Activated T-helper 9 cell treated with anti-CD3 and anti-CD28 coated beads, Interleukin-2, amount 50 U/mL, for 16 hours (primary cell): ENCODE data around the gene SUMF1.

Experiments used
- DNase-seq: peaks from one replicate; pipeline ENCODE4 v3.0.0-alpha.2; 2020; ENCODE audit warnings: low read depth

The SUMF1 gene

DNA sequence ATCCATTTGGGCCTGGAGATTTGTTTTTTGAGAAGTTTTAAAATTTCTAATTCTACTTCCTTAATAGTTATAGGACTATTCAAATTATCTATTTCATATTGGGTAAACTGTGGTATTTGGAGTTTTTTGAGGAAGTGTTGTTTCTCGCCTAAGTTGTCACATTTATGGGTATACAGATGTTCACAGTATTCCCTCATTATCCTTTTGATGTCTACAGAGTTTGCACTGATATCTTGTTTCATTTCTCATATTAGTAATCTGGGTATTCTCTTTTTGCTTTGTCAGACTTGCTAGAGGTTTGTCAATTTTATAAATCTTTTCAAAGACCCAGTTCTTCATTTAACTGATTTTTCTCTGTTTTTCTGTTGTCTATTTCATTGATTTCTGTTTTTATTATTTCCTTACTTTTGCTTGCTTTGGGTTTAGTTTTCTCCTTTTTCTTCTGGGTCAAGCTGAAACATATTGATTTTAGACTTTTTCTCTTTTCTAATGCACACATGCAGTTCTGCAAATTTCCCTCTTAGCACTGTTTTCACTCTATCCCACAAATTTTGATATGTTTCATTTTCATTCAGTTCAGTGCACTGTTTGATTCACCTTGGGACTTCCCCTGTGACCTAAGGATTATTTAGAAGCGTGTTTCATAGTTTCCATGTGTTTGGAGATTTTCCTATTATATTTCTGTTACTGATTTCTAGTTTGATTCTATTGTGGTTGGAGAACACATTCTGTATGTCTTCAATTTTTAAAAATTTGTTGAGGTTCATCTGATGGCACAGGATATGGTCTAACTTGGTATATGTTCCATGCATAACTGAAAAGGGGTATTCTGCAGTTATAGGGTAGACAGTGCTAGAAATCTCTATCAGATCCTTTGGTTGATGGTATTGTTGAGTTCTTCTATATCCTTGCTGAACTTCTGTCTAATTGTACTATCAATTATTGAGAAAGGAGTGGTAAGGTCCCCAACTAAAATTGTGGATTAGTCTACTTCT, 79.6 kb downstream of the SUMF1 start:
- no peak for DNase-seq

DNA sequence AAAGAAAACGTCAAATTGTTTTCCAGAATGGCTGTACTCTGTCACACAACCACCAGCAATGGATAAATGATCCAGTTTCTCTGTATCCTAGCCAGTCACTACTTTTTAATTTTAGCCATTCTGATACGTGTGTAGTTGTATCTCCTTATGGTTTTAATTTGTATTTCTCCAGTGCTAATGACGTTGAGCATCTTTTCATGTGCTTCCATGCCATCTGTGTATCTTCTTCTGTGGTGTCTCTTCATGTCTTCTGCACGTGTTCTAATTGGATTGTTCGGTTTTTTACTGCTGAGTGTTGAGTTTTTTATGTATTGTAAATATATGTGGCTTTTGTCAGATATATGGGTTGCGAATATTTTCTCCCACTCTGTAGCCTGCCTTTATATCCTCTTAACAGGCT, 81.9 kb downstream of the SUMF1 start:
- no peak for DNase-seq

DNA sequence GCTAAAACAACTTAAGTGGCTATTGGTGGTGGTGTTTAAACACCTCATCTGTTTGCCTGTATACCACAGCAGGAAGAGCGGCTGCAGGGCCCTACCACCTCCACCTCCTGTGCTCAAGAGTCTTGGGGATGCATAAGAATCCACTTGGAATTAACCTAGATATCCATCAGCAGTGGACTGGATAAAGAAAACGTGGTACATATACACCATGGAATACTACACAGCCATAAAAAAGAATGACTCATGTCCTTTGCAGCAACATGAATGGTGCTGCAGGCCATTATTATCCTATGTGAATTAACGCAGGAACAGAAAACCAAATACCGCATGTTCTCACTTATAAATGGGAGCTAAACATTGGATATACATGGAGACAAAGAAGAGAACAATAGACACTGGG, 87.1 kb downstream of the SUMF1 start:
- no peak for DNase-seq

DNA sequence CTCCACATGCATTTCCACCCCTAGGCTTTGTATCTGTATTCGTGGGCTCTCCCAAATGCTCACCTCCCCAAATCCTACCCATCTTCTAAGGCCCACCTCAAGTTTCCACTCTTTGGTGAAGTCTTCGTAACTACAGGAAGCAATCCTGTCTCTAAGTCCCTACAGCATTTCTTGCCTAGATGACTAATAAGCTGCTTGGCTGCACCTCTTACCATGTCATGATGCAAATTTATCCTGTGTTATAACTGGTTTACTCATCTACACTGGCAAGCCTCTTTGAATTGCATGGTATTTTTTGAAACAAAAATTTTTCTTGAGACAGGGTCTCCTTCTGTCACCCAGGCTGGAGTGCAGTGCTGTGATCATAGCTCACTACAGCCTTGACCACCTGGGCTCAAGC, 90.6 kb downstream of the SUMF1 start:
- no peak for DNase-seq

DNA sequence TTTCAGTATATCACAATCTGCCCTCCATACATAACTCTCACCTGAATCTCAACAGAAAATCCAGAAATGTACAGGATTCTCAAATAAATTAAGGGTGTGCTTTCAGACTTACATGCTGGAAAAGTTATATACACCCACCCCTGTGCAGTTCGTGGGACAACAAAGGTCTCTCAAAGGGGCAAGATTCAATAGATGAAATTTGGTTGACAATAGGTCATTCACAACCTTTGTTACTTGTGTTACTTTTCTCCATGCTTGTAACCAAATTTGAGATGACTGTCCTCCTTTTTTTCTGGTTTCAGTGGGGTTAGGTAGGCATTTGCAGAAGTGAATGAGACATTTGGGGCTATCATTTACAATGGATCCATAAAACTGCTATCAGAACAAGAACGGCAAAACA, 91.2 kb downstream of the SUMF1 start:
- no peak for DNase-seq

DNA sequence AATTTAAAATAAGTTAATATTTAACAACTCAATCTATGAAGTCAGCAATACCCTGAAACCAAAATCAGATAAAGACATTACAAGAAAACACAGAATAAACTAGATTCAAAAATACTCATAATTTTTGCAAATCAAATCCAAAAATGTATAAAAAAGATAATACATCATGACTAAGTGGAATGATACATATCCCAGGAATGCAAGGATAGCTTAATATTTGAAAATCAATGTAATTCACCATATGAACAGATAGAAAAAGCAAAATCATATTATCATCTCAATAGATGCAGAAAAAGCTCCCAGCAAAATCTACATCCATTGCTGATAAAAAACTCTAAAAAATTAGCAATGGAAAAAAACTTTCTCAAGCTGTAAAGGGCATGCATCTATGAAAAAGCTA, 93.4 kb downstream of the SUMF1 start:
- DNase-seq = no peak

DNA sequence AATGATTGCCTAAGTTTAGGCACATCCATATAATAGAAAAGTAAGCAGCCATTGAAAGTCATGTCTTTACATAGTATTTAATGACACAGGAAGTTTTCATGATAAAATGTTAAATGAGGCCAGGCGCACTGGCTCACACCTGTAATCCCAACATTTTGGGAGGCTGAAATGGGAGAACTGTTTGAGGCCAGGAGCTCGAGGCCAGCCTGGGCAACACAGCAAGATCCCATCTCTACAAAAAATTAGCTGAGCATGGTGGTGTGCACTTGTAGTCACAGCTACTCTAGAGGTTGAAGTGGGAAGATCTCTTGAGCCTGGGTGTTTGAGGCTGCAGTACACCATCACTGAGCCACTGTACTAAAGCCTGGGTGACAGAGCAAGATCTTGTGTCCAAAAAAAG, 104.5 kb downstream of the SUMF1 start:
- no peak for DNase-seq

DNA sequence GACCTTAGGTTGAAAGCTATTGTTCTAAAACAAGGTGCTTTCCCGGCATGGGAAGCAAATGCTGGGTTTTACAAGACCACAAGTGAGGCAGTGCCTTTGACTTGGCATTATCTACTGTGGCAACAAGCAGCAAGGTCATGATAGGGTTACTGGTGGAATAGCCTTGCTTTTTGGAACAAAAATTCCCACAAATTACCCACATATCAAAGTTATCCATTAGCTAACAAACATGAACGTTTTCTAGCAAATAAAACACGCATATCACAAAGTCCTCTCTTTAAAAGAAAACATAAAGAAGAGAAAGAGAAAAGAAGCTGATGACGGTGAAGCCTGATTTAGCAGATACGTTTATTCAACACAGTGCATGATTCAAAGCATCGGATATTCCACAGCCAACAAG, 106.3 kb downstream of the SUMF1 start:
- no peak for DNase-seq

DNA sequence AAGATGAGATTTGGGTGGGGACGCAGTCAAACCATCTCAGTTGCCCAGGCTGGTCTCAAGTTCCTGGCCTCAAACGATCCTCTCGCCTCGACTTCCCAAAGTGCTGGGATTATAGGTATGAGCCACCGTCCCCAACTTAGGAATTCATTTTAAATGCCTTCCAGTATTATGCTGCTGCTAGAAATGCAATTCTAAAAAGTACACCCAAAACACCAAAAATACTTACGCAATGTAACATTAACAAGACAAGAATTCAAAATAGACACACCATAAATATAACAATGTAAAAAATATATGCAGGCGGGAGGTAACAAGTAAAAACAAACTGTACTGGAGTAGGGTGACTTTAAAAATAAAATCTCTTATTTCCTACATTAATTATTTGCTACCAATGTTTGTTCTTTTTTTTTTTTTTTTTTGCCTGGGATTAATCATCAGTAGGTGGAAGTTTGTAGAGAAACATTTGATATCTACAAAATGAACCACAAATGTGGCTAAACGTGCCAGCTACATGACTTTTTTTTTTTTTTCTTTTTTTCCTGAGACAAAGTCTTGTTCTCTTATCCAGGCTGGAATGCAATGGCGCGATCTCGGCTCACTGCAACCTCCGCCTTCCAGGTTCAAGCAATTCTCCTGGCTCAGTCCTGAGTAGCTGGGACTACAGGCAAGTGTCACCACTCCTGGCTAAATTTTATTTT, 107.1 kb downstream of the SUMF1 start:
- no peak for DNase-seq

DNA sequence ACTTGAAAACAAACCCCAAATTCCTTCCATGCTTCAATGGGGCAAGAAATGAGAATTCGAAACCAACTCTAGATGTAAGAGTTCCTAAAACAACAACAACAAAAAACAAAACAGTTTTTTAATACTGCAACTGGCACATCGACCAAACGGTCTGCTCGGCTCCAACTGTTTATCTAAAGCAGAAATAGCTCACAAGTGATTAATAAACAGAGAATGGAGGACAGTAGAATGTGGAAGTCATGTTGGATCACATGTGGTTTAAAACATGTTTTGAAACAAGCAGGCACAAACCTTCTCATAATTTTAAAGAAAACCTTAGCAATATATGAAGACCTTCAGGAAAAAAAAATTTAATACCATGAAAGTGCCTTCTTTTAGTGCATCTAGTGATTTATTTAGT, 108.8 kb downstream of the SUMF1 start:
- DNase-seq = no peak

DNA sequence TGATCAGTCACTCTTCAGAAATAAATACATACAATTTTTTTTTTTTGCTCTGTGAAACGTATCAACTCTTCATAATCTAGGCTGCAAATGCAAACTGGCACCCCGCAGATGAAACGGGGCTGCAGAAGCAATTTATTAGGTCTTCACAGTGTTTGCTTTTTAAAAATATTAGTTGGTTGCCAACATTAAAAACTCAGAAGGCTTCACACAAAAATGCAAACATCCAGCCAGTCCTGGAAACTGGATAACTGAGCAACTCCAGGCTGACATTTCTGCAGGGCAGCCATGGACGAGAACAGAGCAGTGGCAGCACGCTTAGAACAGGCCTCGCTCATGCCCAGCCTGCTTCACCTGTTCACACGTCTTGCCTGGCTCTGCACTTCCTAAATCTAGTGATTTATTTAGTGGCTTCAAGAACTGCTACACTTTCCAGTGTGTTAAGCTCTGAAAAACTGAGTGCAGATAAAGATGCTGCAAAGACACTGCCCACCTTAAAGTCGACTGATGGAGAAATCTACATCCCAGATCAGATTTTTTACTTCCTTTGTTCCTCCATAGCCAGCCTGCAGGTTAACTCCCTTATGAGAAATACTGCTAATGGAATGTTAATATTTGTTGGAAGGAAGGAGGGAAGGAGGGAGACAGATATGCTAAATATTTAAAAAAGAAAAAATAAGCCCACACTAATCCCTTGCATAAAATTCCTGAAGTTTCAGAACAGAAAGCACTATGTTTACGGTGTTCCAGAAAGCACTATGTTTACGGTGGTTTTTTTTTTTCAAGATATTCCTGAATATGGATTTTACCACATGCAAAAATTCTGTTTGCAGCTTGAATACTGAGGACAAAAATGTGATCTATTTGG, 110.3 kb downstream of the SUMF1 start:
- DNase-seq = no peak

DNA sequence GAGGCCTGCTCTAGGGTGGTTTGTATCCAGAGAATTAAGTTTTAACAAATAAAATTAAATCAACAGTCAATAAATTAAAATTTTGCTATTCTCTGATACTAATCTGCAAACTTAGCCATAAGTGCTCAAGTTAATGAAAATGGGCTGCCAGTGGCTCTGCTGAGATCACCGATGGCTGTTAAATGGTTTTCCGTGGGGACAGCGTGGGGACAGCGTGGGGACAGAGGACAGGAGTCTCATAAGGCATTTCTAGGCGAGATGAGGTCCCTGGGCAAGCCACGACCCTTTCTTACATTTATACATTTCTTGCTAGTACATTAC, 110.9 kb downstream of the SUMF1 start:
- DNase-seq = no peak

DNA sequence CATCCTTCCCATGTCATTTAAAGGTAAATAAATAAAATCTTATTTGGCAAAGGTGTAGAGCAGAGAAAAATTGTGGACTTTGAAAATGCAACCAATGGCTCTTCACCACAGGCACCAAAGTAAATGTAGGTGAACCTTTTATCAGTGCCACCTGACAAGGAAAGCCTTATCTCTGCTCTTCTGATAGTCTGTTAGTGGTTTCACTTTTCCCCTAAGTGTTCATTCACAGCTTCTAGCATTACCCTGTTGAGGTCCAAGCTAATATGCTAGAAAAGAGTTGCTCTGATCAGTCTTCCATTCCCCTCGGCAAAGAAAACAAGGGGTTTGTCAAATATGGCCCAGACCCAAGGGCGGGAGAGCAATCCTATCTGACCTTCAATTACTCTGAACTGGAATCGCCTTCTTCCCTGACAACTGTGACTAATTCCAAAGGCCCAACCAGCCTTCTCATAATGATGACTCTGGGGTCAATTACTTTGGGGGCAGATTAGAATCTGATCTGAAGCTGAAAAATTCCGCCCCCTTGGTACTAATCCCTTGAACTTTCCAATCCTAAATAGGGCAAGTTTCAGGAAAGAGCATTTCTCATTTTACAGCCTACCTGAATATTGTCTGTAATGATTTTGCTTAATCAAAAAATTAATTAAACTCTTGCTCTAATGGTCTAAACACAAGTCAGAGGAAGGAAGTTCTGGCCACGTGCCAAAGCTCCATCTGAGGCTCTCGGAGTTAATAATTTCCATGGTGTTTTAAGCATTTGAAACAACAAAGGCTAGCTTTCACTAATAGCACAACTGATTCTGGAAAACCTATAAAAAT, 111.5 kb downstream of the SUMF1 start:
- DNase-seq = no peak

DNA sequence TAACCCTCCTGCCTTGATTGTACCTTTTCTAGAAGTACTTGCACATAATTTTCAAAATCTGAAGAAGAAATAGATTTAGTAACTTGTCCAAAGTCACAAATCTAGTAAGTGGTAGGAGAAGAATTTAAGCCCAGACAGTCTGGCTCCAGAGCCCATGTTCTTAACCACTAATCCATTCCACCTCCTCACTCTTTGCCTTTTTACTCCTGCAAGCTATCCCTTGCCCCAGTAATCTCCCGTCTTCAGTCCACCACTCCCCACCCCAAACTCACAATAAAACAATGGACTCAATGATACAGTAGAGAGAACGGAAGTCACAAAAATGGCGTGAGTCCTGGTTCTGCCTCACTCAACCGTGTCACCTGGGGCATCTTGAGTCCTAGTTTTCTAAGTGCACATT, 115.2 kb downstream of the SUMF1 start:
- no peak for DNase-seq

DNA sequence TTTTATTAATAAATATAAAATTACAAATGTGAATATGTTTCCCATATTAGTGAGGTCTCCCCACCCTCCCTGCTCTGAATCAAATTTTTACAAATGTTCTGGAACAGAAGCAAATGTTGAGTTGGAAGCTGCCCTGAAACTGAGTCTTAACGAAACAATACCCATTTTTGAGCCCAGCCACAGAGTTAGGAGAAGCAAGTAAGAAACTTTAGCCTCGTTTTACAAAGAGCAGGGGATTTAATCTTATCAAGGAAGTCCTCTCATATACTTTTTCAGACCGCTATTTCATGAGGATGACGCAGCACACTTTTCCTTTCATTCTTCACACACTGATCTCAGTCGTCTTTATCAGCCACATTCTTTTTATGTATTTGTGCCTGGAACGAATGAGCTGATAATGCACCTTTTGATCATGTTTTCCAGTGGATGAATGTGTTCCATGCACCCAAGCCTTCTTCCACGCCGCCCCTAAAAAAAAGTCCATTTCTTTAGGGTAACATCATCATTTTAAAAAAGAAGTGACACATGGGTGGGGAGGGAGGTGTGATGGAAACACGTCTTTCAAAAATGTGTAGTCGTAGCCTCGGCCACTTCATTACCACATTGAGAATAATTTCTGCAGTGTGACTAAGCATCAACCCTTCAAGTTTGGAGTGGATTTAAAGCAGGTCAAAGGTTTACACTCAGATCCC, 115.8 kb downstream of the SUMF1 start:
- peak; percentile 3 for DNase-seq

DNA sequence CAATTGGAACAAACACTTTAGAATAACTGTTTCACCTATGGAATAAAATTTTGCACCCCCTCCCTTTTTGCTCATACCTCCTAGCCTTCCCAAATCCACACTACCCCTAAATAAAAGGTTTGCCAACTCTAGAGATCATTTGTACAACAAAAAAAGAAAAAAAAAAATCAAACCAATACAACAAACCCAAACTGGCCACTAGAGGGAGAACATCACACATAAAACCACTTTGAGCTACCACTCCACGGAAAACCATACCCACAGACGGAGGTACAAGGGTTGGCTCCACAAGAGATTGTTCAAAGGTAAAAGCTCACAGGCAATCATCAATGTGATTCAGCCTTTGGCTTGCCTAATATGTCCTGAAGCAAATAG, 116.3 kb downstream of the SUMF1 start:
- DNase-seq = peak; percentile 8

DNA sequence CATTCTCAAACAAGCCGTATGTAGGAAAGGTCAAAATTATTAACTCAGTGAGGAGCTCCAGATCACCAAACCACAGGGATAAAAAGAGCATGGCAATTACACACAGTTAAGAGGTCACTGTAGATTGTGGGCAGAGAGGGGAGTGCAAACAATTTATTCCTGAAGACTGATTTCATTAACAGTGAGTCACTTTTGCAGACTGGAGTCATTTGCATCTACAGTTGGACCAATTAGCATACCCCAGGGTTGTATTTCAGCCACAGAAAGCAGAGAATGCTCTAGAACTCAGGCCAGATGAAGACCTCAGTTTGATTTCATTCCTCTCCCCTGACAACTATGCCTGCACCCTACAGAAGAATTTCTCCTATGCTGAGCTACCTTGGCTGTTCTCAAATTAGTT, 123.8 kb downstream of the SUMF1 start:
- no peak for DNase-seq

DNA sequence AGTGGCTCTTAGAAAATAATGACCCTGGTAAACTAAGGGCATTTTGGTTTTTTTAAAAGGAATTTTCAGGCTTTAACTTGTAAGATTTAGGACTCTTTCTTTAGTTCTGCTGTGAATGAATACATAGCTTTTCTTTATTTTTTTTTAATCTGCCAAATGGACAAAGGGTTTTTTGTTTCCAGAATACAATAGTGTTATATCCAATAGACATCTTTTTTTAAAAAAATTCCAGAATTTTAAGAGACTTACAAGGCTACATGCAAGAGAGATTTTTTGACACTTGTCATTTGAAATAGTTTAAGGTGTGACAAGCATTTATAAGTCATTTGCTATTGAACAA, 125.8 kb downstream of the SUMF1 start:
- DNase-seq = no peak

DNA sequence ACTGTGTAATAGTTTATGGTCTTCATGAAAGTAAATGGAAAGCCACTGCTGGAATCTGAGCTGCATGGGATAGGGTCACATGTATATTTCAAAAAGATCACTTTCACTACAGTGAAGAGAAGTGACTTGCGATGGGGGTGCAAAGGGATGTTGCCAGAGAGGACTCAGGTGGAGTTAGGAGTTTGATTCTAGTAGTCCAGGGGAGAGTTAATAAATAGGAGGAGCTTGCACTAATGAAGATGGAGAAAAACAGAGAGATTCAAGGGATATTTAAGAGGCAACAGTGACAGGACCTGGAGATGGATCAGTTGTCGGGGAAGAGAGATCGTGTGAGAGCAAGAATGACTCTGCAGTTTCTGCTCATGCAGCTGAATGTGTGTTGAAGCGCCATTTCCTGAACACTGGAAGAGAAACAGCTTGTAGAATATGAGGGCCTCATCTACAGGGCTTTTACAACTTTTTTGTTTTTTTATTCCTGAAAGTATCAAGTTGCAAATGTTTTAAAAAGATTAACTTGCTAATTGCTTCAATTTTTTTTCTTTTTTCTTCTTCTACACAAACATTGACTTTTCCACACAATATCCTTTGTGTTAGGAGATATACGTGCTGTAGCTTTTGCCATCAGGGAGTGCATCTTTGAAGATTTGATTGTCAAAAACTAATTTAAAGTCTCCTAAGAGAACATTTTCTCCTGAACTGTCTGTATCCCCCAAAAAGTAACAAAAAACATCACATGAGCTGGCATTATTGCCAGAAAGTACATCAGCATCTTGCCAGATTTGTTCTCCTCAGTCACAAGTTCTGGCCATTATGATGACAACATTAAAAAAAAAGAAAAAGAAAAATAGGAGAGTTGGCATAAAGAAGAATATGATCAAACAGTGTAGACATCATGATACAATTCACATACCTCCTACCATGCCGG, 126.4 kb downstream of the SUMF1 start:
- DNase-seq = no peak

DNA sequence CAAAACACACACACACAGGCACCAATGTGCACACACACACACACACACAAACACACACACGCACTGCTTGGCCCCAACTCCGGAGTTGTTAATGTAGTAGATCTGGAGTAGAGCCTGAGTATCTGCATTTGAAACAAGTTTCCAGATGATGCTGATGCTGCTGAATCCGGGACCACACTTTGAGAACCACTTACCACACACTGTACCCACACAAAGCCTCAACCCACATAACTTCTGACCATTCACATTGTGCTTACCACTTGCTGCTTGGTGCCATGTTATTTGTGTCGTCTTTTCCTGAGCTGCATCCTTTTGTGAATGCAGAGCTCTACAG, 127.0 kb downstream of the SUMF1 start:
- no peak for DNase-seq
